Stimulated activated CD8-positive, alpha-beta memory T cell treated with anti-CD3 and anti-CD28 coated beads, Interleukin-12 subunit alpha, Interleukin-12 subunit beta, amount 100 ng/mL, for 24 hours (primary cell): ENCODE data around the gene UPK3BL2.
"Not testable (repeated sequence)": the region's sequence is repeated elsewhere in the genome, so short reads cannot be mapped to it uniquely, and the experiment has no call there.

ENCODE experiments used
- DNase-seq: peaks from one replicate; pipeline ENCODE4 v3.0.0-alpha.2; 2020; ENCODE audit errors: extremely low read depth

The UPK3BL2 gene

DNA sequence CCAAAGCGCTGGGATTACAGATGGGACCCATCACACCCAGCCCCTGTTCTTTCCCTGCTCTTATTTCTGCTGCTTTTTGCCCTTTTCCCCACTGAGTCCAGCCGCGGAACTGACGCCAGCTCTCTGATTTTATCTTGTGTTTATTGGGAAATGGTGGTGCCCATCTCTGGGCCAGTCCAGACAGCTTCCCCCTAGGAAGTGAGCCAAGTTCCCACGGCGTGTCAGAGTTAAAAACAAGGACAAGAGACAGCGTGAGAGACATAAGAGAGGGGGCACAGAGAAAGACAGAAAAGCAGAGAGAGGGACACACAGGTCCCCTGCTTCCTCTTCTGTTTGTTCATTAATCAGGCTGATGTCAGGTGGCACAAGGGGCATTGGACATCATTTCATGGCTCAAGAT lies 11.9 kb downstream of the UPK3BL2 start:
- DNase-seq, result not testable (repeated sequence)

DNA sequence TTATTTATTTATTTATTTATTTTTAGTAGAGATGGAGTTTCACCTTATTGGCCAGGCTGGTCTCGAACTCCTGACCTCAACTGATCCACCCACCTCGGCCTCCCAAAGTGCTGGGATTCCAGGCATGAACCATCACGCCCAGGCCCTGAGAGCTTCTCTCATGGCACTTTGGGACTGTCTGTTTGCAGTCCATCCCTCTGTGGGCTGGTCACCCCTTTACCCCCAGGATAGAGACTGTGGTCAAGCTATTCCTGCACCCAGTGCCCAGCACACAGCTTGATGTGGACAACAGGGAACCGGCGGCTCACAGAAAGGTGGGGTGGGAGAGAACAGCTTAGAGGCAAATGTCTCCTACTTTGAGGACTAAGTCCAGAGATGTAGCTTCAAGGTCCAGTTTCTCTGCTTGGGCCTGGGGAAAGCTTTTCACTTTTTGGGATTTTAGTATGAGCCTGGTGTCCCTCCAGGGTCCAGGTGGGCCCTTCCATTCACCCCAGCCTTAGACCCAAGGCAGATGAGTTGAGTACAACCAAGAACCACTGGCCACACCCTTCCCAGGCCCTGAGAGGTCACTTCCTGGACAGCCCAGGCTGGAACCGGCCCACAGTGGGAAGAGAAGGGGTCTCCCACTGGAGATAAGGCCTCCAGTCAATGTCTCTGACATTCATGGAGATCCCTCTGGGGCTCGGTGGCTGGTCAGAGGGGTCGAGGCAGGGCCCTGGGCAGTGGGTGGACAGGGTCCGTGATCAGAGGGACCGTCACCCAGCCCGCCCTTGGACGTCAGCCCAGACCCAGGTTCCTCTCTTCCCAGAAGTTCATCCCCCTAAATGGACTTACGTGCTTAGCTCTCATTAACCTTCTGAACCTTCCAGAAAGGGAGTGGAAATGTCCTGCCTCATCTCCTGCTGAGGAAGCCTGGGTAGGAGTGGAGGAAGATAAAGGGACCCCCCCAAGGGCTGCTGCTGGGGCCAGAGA lies 15.4 kb downstream of the UPK3BL2 start:
- not testable (repeated sequence) for DNase-seq

DNA sequence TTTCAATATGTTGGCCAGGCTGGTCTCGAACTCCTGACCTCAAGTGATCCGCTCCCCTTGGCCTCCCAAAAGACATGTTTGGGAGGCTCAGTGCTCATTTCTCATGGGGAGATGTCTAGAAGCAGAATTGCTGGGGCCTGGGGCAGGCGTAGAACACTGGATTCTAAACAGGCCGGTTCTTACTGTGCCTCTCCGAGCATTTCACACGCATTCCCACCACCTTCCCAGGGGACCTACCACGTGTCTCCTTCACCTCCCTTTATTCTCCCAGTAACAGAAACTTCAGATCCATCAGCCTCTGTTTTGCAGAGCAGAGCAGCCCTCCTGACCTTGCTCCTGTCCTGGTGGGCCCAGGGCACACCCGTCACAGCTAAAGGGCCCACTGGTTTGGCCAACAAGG lies 16.3 kb downstream of the UPK3BL2 start:
- not testable (repeated sequence) for DNase-seq

- not testable (repeated sequence) for DNase-seq
These were observed 18.7 kb downstream of the UPK3BL2 start for GRCh38 chr7:102524803-102525202.

- DNase-seq, result not testable (repeated sequence)
These were observed 22.7 kb downstream of the UPK3BL2 start for GRCh38 chr7:102520797-102521196.

DNA sequence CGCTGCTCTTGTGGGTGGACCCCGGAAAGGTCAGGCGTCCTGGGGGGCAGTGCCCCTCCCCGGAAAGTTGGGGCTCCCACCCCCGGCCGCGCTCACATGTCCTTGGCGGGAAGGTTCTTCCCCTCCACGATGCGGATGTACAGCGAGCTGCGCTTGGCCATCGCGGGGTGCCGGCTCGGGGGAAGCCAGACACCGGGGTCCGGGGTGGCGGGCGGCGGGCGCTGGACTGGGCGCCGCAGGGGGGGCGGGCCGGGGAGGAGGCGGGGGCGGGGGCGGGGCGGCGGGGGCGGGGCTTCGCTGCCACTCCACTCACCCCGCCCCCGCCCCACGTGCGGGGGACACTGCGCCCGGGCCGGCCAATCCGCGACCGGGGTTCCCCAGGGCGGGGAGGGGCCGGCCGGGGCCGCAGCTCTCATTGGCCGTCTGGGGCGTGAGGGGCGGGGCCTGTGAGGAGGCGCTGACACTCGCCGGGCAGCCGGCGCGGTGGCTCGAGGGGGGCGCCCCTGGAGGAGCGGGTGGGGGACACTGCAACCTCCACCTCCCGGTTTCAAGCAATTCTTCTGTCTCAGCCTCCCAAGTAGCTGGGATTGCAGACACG lies 25.8 kb downstream of the UPK3BL2 start, which contains the start of gene RASA4B:
Gene RASA4B (minus strand): TSS at position 228 of the 598 bp plus-strand sequence. CDS start 67 bp downstream, at position 161.
- DNase-seq, result not testable (repeated sequence)

DNA sequence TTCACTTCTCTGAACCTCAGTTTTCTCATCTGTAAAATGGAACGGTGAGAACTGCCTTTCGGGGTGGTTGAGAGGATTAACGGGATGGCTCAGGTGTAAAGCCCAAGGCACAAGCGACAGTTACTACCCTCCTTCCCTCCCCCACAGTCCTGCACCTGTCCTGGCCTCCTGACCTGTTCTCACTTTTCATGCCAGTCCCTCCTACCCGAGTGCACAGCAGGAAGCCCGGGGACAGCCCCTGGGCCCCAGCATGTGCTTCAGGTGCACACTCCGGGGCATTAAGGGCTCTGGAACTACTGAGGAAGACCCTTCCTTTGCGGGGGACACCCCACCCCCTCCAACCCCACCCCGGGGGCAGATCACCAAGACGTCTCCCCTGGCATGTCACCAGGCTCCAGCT lies 26.5 kb downstream of the UPK3BL2 start:
- not testable (repeated sequence) for DNase-seq

DNA sequence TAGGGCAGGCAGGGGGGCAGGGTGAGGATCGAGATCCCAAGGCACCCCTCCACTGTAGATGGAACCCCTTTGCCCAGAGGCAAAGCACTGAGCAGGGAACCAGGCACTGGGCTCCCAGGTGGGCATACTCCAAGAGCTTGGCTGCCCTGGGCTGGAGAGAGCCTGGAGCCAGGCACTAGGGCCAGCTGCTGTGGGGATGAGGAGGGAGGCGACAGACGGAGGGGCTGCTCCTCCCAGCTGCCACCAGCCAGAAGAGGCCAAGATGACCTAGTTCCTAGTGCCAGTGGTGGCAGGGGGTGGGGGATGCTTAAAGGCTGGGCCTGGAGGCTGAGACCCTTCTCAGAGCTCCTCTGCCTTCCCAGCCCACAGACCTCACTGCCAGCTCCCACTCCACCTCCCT lies 27.6 kb downstream of the UPK3BL2 start:
- DNase-seq, result not testable (repeated sequence)

DNA sequence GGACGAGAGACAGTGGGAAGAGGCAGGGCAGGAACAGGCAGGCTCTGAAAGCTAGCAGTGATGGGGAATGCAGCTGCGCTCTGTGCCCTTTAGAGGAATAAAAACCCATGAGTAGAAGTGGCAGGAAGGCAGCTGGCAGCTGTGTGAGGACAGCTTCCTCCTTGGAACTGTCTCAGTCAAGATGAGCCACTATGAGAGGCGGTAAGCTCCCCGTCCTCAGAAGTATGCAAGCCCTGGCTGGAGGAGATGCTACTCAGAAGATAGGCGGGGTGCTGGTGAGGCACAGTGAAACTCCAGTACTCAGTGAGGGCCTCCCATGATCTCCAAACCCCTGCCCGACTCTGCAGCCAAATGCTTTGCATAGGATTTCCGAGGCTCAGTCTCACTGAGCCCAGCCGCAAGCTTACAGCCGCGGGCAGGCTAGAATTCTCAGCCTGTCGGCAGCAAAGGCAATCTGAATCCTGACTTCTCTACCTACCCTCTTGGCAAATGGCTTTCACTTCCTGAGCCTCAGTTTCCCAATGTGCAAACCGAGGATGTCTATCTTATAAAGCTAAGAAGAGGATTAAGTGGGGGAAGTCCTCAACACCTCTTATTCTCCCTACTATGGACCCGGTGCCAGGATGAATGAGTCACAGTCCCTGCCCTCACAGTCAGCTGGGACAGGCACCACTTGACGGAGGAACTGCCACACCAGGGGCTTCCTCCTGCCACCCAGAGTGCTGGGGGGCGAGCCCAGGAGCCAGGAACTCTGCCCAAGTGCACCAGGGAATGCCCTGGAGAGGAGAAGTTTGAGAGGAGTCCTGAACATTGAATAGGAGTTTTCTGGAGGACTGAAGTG lies 28.4 kb downstream of the UPK3BL2 start:
- DNase-seq, result not testable (repeated sequence)

GRCh38 chr7:102512642-102513221 lies 30.8 kb downstream of the UPK3BL2 start:
- DNase-seq, result not testable (repeated sequence)

- DNase-seq, result not testable (repeated sequence)
These were observed 31.5 kb downstream of the UPK3BL2 start for GRCh38 chr7:102511860-102512522.

DNA sequence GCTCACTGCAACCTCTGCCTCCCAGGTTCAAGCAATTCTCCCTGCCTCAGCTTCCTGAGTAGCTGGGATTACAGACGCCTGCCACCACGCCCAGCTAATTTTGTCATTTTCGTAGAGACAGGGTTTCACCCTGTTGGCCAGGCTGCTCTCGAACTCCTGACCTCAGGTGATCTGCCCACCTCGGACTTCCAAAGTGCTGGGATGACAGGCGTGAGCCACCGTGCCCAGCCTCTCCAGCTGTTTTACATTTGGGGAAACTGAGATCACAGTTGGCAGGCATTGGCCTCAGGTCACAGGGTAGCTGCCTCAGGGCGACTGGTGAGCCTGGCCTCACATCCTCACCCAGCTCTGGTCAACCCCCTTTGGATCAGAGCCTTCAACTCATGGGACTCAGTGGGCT lies 32.9 kb downstream of the UPK3BL2 start:
- not testable (repeated sequence) for DNase-seq

- not testable (repeated sequence) for DNase-seq
These were observed 35.9 kb downstream of the UPK3BL2 start for GRCh38 chr7:102507410-102508088.

GRCh38 chr7:102505298-102506185 lies 38.0 kb downstream of the UPK3BL2 start:
- DNase-seq, result not testable (repeated sequence)

DNA sequence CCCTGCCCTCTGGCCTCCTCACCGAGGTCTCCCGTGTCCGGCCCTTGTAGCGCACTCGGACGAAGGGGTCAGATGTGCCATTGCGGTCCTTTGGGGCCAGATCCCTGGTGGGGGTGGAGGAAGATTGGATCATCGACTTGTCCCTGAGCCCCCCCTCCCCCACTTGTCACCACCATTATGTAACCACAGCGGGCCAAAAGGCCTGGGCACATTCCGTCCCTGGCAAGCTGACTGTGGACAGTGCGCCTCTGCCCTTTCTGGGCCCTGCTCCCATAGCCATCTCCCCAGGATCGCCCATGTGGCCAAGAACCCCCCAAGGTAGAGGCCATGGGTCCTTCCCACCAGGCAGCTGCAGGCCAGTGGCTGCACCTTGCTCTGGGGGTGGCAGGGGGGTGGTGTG lies 40.4 kb downstream of the UPK3BL2 start:
- not testable (repeated sequence) for DNase-seq

DNA sequence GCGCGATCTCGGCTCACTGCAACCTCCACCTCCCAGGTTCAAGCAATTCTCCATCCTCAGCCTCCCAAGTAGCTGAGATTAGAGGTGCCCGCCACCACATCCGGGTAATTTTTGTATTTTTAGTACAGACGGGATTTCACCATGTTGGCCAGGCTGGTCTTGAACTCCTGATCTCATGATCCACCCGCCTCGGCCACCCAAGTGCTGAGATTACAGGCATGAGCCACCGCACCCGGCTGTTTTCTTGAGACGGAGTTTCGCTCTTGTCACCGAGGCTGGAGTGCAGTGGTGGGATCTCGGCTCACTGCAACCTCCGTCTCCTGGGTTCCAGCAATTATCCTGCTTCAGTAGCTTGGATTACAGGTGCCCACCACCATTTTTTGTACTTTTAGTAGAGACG lies 45.2 kb downstream of the UPK3BL2 start:
- not testable (repeated sequence) for DNase-seq

GRCh38 chr7:102497308-102497707 lies 46.2 kb downstream of the UPK3BL2 start:
- not testable (repeated sequence) for DNase-seq

DNA sequence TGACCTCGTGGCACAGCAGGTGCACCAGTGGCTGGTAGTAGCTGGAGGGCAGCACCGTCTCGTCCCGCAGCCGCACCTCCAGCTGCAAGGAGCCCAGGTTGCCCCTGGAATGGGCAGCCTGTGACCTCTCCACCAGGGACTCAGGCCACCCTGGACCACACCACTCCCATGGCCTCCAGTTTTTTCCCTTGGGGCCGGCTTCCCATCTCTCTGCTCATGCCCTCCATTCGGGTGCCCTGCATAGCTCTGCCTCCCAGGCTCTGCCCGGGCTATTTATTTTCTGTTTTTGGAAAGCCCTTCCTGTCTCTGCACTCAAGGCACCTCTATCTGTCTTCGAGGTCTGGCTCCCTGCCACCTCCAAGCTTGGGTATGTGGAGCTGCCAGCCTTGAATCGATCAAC lies 46.6 kb downstream of the UPK3BL2 start:
- DNase-seq, result not testable (repeated sequence)

DNA sequence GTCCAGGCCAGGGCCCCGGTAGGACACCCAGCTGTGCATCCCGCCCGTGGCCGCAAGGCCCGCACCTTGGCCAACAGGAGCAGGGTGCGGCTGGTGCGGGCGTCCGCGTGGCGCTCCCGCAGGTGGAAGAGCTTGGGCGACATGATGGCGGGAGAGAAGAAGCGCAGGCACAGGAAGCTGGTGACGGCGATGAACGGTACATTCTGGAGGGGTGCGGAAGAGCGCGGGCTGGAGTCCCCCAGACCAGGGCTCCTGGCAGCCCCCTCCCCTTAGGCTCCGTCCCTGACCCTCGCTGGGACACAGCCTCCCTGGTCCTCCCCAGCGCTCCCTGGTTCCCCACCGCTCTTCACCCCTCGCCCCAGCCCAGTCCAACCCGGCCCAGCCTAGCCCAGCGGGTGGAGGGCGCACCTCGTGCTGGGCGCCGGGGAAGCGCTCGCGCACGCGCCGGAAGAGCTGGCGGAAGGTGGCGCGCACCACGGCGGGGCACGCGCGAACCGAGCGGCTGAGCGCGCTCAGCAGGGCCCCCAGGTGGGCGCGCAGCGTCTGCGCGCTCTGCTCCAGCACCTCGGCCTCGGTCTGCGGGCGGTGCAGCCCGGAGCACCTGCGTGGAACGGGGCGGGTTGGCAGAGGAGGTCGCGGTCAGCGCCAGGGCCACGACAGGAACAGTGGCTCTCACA lies 48.9 kb downstream of the UPK3BL2 start:
- not testable (repeated sequence) for DNase-seq
